ENCODE results near the gene FTCD.

GRCh38 chr21:46184625-46185555 lies 29.5 kb upstream of the FTCD start:
- TF ChIP-seq CTCF (IDR thresholded peaks at IDR 0.05) (no peak), POLR2A (IDR thresholded peaks at IDR 0.05) (no peak)

All from right lobe of liver (tissue), 4 donors.